Measurements from ENCODE around the gene ABHD17C.

The ABHD17C gene

GRCh38 chr15:80779658-80780415, 84.7 kb downstream of the ABHD17C start:
- Histone ChIP-seq H3K9me2 (replicated peaks; ENCODE audit: insufficient read depth, low read length) (no peaks in the 10 kb centered on the region), H3K36me3 (replicated peaks; ENCODE audit: insufficient read depth, low read length) (no peaks in the 10 kb centered on the region), H3K9me3 (replicated peaks; ENCODE audit: insufficient read depth, low read length) (no peaks in the 10 kb centered on the region), H2AFZ (ENCODE audit: low read length) (peak overlapping the region; percentile 75), H3F3A (ENCODE audit: insufficient read depth, low read length) (no peaks in the 10 kb centered on the region), H3K4me2 (ENCODE audit: low read depth, low read length) (peak overlapping the region; percentile 92), H3K4me1 (ENCODE audit: low read length) (no peaks in the 10 kb centered on the region), H3K27me3 (replicated peaks; ENCODE audit: insufficient read depth, low read length) (peaks cover 20% of the 10 kb centered on the region), H3K79me2 (ENCODE audit: low read length) (no peaks in the 10 kb centered on the region), H3K27ac (ENCODE audit: low read length) (no peak overlapping the region), H3K9ac (ENCODE audit: low read length) (no peak overlapping the region), H3K4me3 (ENCODE audit: low read length) (peak overlapping the region; percentile 57), H4K20me1 (ENCODE audit: insufficient read depth, low read length) (no peaks in the 10 kb centered on the region)
- DNase-seq = no peak
- TF ChIP-seq EZH2phosphoT487 (IDR thresholded peaks at IDR 0.05; ENCODE audit: low read length) (no peak), CTCF (IDR thresholded peaks at IDR 0.05; ENCODE audit: low read length) (no peak), EZH2 (optimal IDR thresholded peaks at IDR 0.05; ENCODE audit: low read depth, low read length) (no peak)

DNA sequence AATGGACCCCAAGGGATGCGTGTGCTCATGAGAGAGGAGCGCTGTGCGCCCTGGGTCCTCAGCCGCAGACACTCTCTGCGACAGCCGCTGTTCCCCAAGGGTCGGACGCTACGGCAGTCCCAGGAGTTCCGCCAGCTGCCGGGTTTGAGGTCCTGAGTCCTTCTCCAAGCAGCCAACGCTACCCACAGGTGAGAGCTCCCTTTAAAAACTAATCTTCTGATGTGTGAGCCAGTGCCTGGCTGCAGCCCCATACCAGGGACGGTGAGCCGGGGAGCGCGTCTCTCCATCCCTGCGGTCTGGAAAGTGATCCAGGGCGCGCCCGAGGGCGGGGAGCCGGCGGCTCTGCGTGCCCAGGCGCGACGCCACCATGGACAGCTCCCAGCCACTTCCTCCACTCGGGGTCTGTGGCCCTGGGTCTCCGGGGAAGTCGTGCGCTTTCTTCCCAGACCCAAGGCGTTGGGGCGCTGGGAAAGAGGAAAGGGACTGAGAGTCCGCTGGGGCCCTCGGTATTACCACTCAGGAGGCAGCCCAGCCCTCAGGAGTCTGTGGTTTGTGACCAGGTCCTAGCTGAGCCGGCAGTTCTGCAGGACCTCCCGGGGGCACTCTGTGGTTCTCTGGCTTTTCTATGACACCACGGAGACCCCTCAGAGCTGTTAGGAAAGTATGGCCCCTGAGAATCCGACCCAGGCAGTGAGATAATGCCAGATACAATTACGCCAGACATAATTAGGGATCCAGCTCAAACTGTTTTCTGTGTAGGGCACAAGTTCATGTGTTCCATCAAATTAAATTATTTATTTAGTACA, 85.5 kb downstream of the ABHD17C start:
- Histone ChIP-seq H3K4me1 (ENCODE audit: low read length) (no peaks in the 10 kb centered on the region), H3K27ac (ENCODE audit: low read length) (no peak overlapping the region), H3K36me3 (replicated peaks; ENCODE audit: insufficient read depth, low read length) (no peaks in the 10 kb centered on the region), H3K9ac (ENCODE audit: low read length) (no peak overlapping the region), H3K9me3 (replicated peaks; ENCODE audit: insufficient read depth, low read length) (no peaks in the 10 kb centered on the region), H3F3A (ENCODE audit: insufficient read depth, low read length) (no peaks in the 10 kb centered on the region), H2AFZ (ENCODE audit: low read length) (no peak overlapping the region), H3K9me2 (replicated peaks; ENCODE audit: insufficient read depth, low read length) (no peaks in the 10 kb centered on the region), H3K79me2 (ENCODE audit: low read length) (no peaks in the 10 kb centered on the region), H3K27me3 (replicated peaks; ENCODE audit: insufficient read depth, low read length) (peaks cover 20% of the 10 kb centered on the region), H4K20me1 (ENCODE audit: insufficient read depth, low read length) (no peaks in the 10 kb centered on the region), H3K4me2 (ENCODE audit: low read depth, low read length) (no peak overlapping the region), H3K4me3 (ENCODE audit: low read length) (no peak overlapping the region)
- TF ChIP-seq CTCF (IDR thresholded peaks at IDR 0.05; ENCODE audit: low read length) = no peak
- TF ChIP-seq EZH2phosphoT487 (IDR thresholded peaks at IDR 0.05; ENCODE audit: low read length) = no peak
- TF ChIP-seq EZH2 (optimal IDR thresholded peaks at IDR 0.05; ENCODE audit: low read depth, low read length) = no peak
- no peak for DNase-seq

GRCh38 chr15:80783260-80783659, 88.2 kb downstream of the ABHD17C start:
- Histone ChIP-seq H3K79me2 (ENCODE audit: low read length) (no peaks in the 10 kb centered on the region), H3K27me3 (replicated peaks; ENCODE audit: insufficient read depth, low read length) (peaks cover 20% of the 10 kb centered on the region), H3K9ac (ENCODE audit: low read length) (no peak overlapping the region), H3K9me2 (replicated peaks; ENCODE audit: insufficient read depth, low read length) (no peaks in the 10 kb centered on the region), H3K27ac (ENCODE audit: low read length) (no peak overlapping the region), H4K20me1 (ENCODE audit: insufficient read depth, low read length) (no peaks in the 10 kb centered on the region), H3K36me3 (replicated peaks; ENCODE audit: insufficient read depth, low read length) (no peaks in the 10 kb centered on the region), H3K9me3 (replicated peaks; ENCODE audit: insufficient read depth, low read length) (no peaks in the 10 kb centered on the region), H3F3A (ENCODE audit: insufficient read depth, low read length) (no peaks in the 10 kb centered on the region), H3K4me1 (ENCODE audit: low read length) (no peaks in the 10 kb centered on the region), H3K4me3 (ENCODE audit: low read length) (no peak overlapping the region), H2AFZ (ENCODE audit: low read length) (no peak overlapping the region), H3K4me2 (ENCODE audit: low read depth, low read length) (no peak overlapping the region)
- DNase-seq = peak; percentile 49
- no peak for TF ChIP-seq CTCF (IDR thresholded peaks at IDR 0.05; ENCODE audit: low read length)
- no peak for TF ChIP-seq EZH2 (optimal IDR thresholded peaks at IDR 0.05; ENCODE audit: low read depth, low read length)
- TF ChIP-seq EZH2phosphoT487 (IDR thresholded peaks at IDR 0.05; ENCODE audit: low read length) = no peak

All from MM.1S (cell line).